B cell (primary cell): ENCODE measurements around the gene ETV3. TPM values are rescaled to one million over a fixed set of nuclear protein-coding genes. Genes with fewer than 3 reads are reported as not detected.

ENCODE experiments used
- ATAC-seq: fragments of 200-7000 bp; cut with Tn5 transposase; one replicate; pipeline ENCODE4 v1.10.0; 2021; ENCODE audit warnings: low read depth, mild to moderate bottlenecking, moderate number of reproducible peaks, moderate library complexity
- CTCF ChIA-PET: fragments of 350-600 bp; sonication (Branson Sonifier 250); formaldehyde crosslinking; loops from one replicate; lab custom pipeline; 2021; ENCODE audit warnings: antibody characterized with exemption, inconsistent platforms; lab: Charles Lee
- POLR2A ChIA-PET: fragments of 350-600 bp; sonication (Branson Sonifier 250); formaldehyde crosslinking; loops from one replicate; lab custom pipeline; 2021; ENCODE audit warnings: antibody characterized with exemption; lab: Charles Lee
- DNase-seq: peaks from one replicate; pipeline ENCODE4 v3.0.0; 2013
- H2AFZ ChIP-seq: 2 replicates; pipeline ENCODE4 v1.6.1; 2012; ENCODE audit warnings: mild to moderate bottlenecking, low read depth, low read length; ENCODE audit not compliant: insufficient read depth, poor library complexity, severe bottlenecking
- H3K27ac ChIP-seq, 2 donors: 1 replicate in 1 of 2; 2 replicates in 1 of 2; pipeline ENCODE4 v1.5.1; 2012 to 2013; ENCODE audit warnings: low read length in 2 of 2, mild to moderate bottlenecking in 2 of 2, moderate library complexity in 1 of 2
- H3K27me3 ChIP-seq, 4 experiments: fragments of 200-600 bp in 1 of 4; sonication (generic) in 1 of 4; replicated peaks in 1 of 4; 1 replicate in 2 of 4; 2 replicates in 2 of 4; pipeline versions ENCODE4 v1.6.1 to v1.7.0; 2013 to 2016; ENCODE audit warnings: low read length in 3 of 4, mild to moderate bottlenecking in 2 of 4, mixed read lengths in 1 of 4, moderate library complexity in 1 of 4; ENCODE audit not compliant: insufficient read depth in 4 of 4, control insufficient read depth in 3 of 4; ENCODE audit errors: control extremely low read depth in 1 of 4
- H3K36me3 ChIP-seq, 2 experiments: replicated peaks in 1 of 2; 1 replicate in 1 of 2; 2 replicates in 1 of 2; pipeline versions ENCODE4 v1.6.1 to v1.7.1; 2013; ENCODE audit warnings: low read length in 1 of 2; ENCODE audit not compliant: insufficient read depth in 2 of 2, control insufficient read depth in 1 of 2; ENCODE audit errors: control extremely low read depth in 1 of 2, extremely low read depth in 1 of 2
- H3K4me1 ChIP-seq, 2 donors: fragments of 200-600 bp in 1 of 2; sonication (generic) in 1 of 2; 1 replicate in 1 of 2; 2 replicates in 1 of 2; pipeline versions ENCODE4 v1.5.1 to v1.6.1; 2013 to 2017; ENCODE audit warnings: low read length in 2 of 2; ENCODE audit not compliant: control insufficient read depth in 2 of 2, insufficient read depth in 2 of 2
- H3K4me2 ChIP-seq: replicated peaks from 2 replicates; pipeline ENCODE3; 2012; ENCODE audit warnings: mild to moderate bottlenecking, low read depth, low read length; ENCODE audit not compliant: poor library complexity, severe bottlenecking
- H3K4me3 ChIP-seq, 5 experiments: fragments of 200-600 bp in 1 of 5; sonication (generic) in 1 of 5; 1 replicate in 3 of 5; 2 replicates in 2 of 5; pipeline versions ENCODE4 v1.5.1 to v1.7.0; 2011 to 2016; ENCODE audit warnings: low read length in 4 of 5, mild to moderate bottlenecking in 4 of 5, low read depth in 2 of 5, control low read depth in 1 of 5, moderate library complexity in 1 of 5; ENCODE audit not compliant: insufficient read depth in 1 of 5; ENCODE audit errors: control extremely low read depth in 1 of 5, extremely low read depth in 1 of 5
- H3K79me2 ChIP-seq: fragments of 200-600 bp; sonication (generic); one replicate; pipeline ENCODE4 v1.6.0; 2016; ENCODE audit warnings: low read length; ENCODE audit not compliant: control insufficient read depth, insufficient read depth
- H3K9ac ChIP-seq: fragments of 200-600 bp; sonication (generic); 2 replicates; pipeline ENCODE4 v1.6.1; 2017; ENCODE audit warnings: mild to moderate bottlenecking, low read length, moderate library complexity
- H3K9me3 ChIP-seq, 3 donors: one replicate each; pipeline versions ENCODE4 v1.6.1 to v1.7.1; 2013; ENCODE audit warnings: low read length in 2 of 3; ENCODE audit not compliant: control insufficient read depth in 2 of 3, insufficient read depth in 1 of 3; ENCODE audit errors: control extremely low read depth in 1 of 3
- H4K20me1 ChIP-seq: 2 replicates; pipeline ENCODE4 v1.6.0; 2012; ENCODE audit warnings: mild to moderate bottlenecking, low read length; ENCODE audit not compliant: insufficient read depth, control insufficient read depth, poor library complexity, severe bottlenecking
- H3K27ac Mint-ChIP-seq: one replicate; pipeline ENCODE4 v1.8.0; 2021; ENCODE audit warnings: mixed read lengths
- H3K27me3 Mint-ChIP-seq: one replicate; pipeline ENCODE4 v1.8.0; 2021; ENCODE audit warnings: mixed read lengths
- H3K4me1 Mint-ChIP-seq: one replicate; pipeline ENCODE4 v1.8.0; 2021; ENCODE audit warnings: mixed read lengths
- H3K4me3 Mint-ChIP-seq: one replicate; pipeline ENCODE4 v1.8.0; 2021; ENCODE audit warnings: mixed read lengths
- H3K9me3 Mint-ChIP-seq: one replicate; pipeline ENCODE4 v1.8.0; 2022; ENCODE audit warnings: mixed read lengths; ENCODE audit not compliant: insufficient read depth
- CTCF ChIP-seq: fragments of 200-600 bp; IDR thresholded peaks from one replicate; pipeline ENCODE4 v1.8.0; 2022; ENCODE audit warnings: antibody characterized with exemption, mild to moderate bottlenecking
- EZH2 ChIP-seq: IDR thresholded peaks from 2 replicates; pipeline ENCODE4 v1.6.1; 2012; ENCODE audit warnings: borderline replicate concordance, low read depth, mild to moderate bottlenecking, moderate library complexity, low read length; ENCODE audit not compliant: insufficient read depth, poor library complexity, severe bottlenecking
- WGBS: methylation state at CpG from one replicate; pipeline ENCODE4 v1.1.5; 2013; ENCODE audit warnings: missing lambda C conversion rate; ENCODE audit not compliant: insufficient coverage; 5-methylcytosine and 5-hydroxymethylcytosine counted together
- intact Hi-C: fragments of 100-400 bp; cut with micrococcal nuclease; formaldehyde crosslinking; loops from one replicate; pipeline ENCODE4 v1.10.0; 2022
- polyA plus RNA-seq: library from polyadenylated mRNA; depleted of rRNA; stranded (reverse); fragments of >200 nt; gene quantifications from 2 replicates; pipeline ENCODE4 v1.2.3, GENCODE V29; 2012
- total RNA-seq, 2 donors: library from RNA; stranded (reverse); fragments of 120-200 nt in 1 of 2; gene quantifications; 1 replicate in 1 of 2; 2 replicates in 1 of 2; pipeline versions ENCODE4 v1.2.3 to v1.2.4, GENCODE V29; 2013 to 2022

ETV3 gene
- total and polyA plus RNA-seq, 2 donors (not counting 1 experiment from before 2014, with no cell fraction given) = 16.7 to 34.1 TPM

GRCh38 chr1:157091668-157092273 lies 46.4 kb downstream of the ETV3 start:
- Histone ChIP-seq H3K27me3 (peaks cover 0 to 5% (median 0%) of the 10 kb centered on the region in 4 experiments), H3K9ac (no peak overlapping the region), H3K27ac (no peak overlapping the region), H3K4me1 (no peaks in the 10 kb centered on the region), H3K4me3 (no peak overlapping the region), H4K20me1 (no peaks in the 10 kb centered on the region), H3K79me2 (no peaks in the 10 kb centered on the region), H3K4me2 (no peak overlapping the region), H3K9me3 (no peaks in the 10 kb centered on the region), H3K36me3 (no peaks in the 10 kb centered on the region), H2AFZ (no peak overlapping the region)
- H3K4me3 Mint-ChIP-seq = no peak overlapping the region
- H3K4me1 Mint-ChIP-seq = no peaks in the 10 kb centered on the region
- ATAC-seq (no peak), DNase-seq (no peak)
- ChIA-PET CTCF (interaction anchor here (1.0 to 9.1 kb wide), 2 partner anchors 64 to 407 kb away, joined by 3 to 491 read pairs; no protein-coding TSS in a partner anchor), POLR2A (no interaction called here)
- TF ChIP-seq CTCF = no peak
- TF ChIP-seq EZH2 = no peak
- intact Hi-C loops = no loop called here
- H3K27ac Mint-ChIP-seq = no peak overlapping the region
- H3K27me3 Mint-ChIP-seq = peaks cover 7% of the 10 kb centered on the region
- H3K9me3 Mint-ChIP-seq = no peaks in the 10 kb centered on the region
- WGBS = 100% methylated on average over 2 of the region's 4 CpGs

GRCh38 chr1:157091186-157091585 lies 47.0 kb downstream of the ETV3 start:
- H3K79me2 ChIP-seq = no peaks in the 10 kb centered on the region
- no peak overlapping the region for H3K27ac ChIP-seq
- H3K9ac ChIP-seq = no peak overlapping the region
- intact Hi-C loops = no loop called here
- no peaks in the 10 kb centered on the region for H3K36me3 ChIP-seq
- ChIA-PET POLR2A (no interaction called here), CTCF (interaction anchor here (0.8 to 9.1 kb wide), 17 partner anchors 10 to 1030 kb away, joined by 3 to 491 read pairs (median 6); partner anchors contain the start of gene ETV3)
- H2AFZ ChIP-seq = no peak overlapping the region
- Mint-ChIP-seq H3K27me3 (peaks cover 7% of the 10 kb centered on the region), H3K9me3 (no peaks in the 10 kb centered on the region), H3K27ac (no peak overlapping the region), H3K4me1 (no peaks in the 10 kb centered on the region), H3K4me3 (no peak overlapping the region)
- 85% methylated on average over 4 of the region's 4 CpGs for WGBS
- no peaks in the 10 kb centered on the region for H4K20me1 ChIP-seq
- peaks cover 0 to 5% (median 0%) of the 10 kb centered on the region in 4 experiments for H3K27me3 ChIP-seq
- H3K9me3 ChIP-seq = no peaks in the 10 kb centered on the region
- ATAC-seq (no peak), DNase-seq (no peak)
- no peaks in the 10 kb centered on the region for H3K4me1 ChIP-seq
- H3K4me3 ChIP-seq = no peak overlapping the region
- no peak overlapping the region for H3K4me2 ChIP-seq
- TF ChIP-seq EZH2 = no peak
- TF ChIP-seq CTCF = no peak
